A673 (cell line): ENCODE data around the gene NPW. TPM values are rescaled to one million over a fixed set of nuclear protein-coding genes. Genes with fewer than 3 reads are reported as not detected.

Source experiments
- BruUV-seq: library from RNA; stranded (reverse); fragments of 400-500 nt; replicated peaks from 2 replicates; lab custom pipeline; 2021; lab: Mats Ljungman, UMichigan
- CTCF ChIA-PET: fragments of 300-600 bp; sonication (Branson Sonifier 250); formaldehyde crosslinking; loops from one replicate; lab custom pipeline; 2022; ENCODE audit warnings: antibody characterized with exemption; lab: Charles Lee
- POLR2A ChIA-PET: fragments of 300-600 bp; sonication (Branson Sonifier 250); formaldehyde crosslinking; loops from one replicate; lab custom pipeline; 2022; ENCODE audit warnings: antibody characterized with exemption; ENCODE audit not compliant: low non-redundant PET; lab: Charles Lee
- DNase-seq: peaks from one replicate; pipeline ENCODE4 v3.0.0-alpha.2; 2015; ENCODE audit warnings: low spot score
- H3K27ac ChIP-seq: fragments of 200-600 bp; sonication (generic); 2 replicates; pipeline ENCODE4 v1.5.1; 2016; ENCODE audit warnings: mixed run types, low read depth, mild to moderate bottlenecking, mixed read lengths, antibody characterized with exemption, low read length; ENCODE audit not compliant: poor library complexity, severe bottlenecking
- H3K27me3 ChIP-seq: fragments of 200-600 bp; sonication (generic); replicated peaks from 2 replicates; pipeline ENCODE4 v1.6.1; 2017; ENCODE audit warnings: mixed run types, low read depth, mild to moderate bottlenecking, mixed read lengths, antibody characterized with exemption, low read length; ENCODE audit not compliant: insufficient read depth, poor library complexity
- H3K36me3 ChIP-seq: fragments of 200-600 bp; sonication (generic); 2 replicates; pipeline ENCODE4 v1.6.1; 2016; ENCODE audit warnings: mixed run types, mild to moderate bottlenecking, mixed read lengths, antibody characterized with exemption, low read length; ENCODE audit not compliant: insufficient read depth, poor library complexity, severe bottlenecking
- H3K4me1 ChIP-seq: fragments of 200-600 bp; sonication (generic); 2 replicates; pipeline ENCODE4 v1.6.1; 2017; ENCODE audit warnings: mixed run types, mild to moderate bottlenecking, mixed read lengths, antibody characterized with exemption, low read length; ENCODE audit not compliant: insufficient read depth, poor library complexity, severe bottlenecking
- H3K4me3 ChIP-seq: fragments of 200-600 bp; sonication (generic); 2 replicates; pipeline ENCODE4 v1.5.1; 2016; ENCODE audit warnings: low read depth, mixed run types, mild to moderate bottlenecking, mixed read lengths, low read length; ENCODE audit not compliant: poor library complexity, severe bottlenecking
- H3K9me3 ChIP-seq: fragments of 200-600 bp; sonication (generic); 2 replicates; pipeline ENCODE4 v1.6.1; 2016; ENCODE audit warnings: mixed run types, low read depth, mild to moderate bottlenecking, mixed read lengths, antibody characterized with exemption, low read length; ENCODE audit not compliant: poor library complexity, severe bottlenecking
- EZH2 ChIP-seq: fragments of 200-600 bp; sonication (generic); IDR thresholded peaks from 2 replicates; pipeline ENCODE4 v1.6.1; 2017; ENCODE audit warnings: borderline replicate concordance, low read depth, mild to moderate bottlenecking, mixed read lengths, antibody characterized with exemption, low read length; ENCODE audit not compliant: poor library complexity, severe bottlenecking
- intact Hi-C: fragments of 100-400 bp; cut with micrococcal nuclease; formaldehyde crosslinking; loops from one replicate; pipeline ENCODE4 v1.10.0; 2022; ENCODE audit not compliant: unreplicated experiment
- total RNA-seq: library from RNA; stranded (reverse); gene quantifications from 2 replicates; pipeline ENCODE4 v1.2.3, GENCODE V29; 2021
- TF ChIP-seq, protein P1 (sequence below): fragments of 300-800, 200-600 bp; sonication (generic); conservative IDR thresholded peaks from 2 replicates; pipeline ENCODE4 v1.5.1; 2017; ENCODE audit warnings: low read depth, mild to moderate bottlenecking, antibody characterized with exemption, low read length, moderate library complexity, mixed read lengths

The NPW gene
- total RNA-seq, 1 experiment from 2014 or later: 96.5 TPM

DNA sequence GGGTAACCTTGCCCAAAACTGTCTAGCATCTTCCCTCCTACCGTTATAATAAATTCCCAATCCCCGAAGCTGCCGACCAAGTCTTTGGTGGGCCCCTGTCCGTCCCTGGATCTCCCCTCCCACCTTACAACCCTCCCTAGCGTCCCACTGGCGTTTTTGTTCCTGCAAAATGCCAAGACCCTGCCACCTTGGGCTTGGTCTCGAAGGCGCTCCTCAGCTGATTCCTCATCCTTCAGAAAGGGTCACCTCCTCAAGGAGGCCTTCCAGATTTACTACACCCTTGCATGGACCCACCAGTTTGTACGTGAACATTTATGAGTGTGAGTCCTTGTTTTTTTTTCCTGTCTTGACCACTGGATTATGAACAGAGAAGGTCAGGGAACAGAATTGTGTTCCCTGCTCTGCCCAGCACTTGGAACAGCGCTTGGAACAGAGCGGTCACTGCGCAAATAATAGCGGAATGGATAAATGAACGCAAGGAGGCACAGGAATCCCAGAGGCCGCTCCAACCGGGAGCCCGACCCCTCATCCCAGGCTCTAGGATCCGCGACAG lies 36.5 kb upstream of the NPW start:
- POLR2A ChIA-PET: interaction anchor here (0.6 to 0.7 kb wide), 2 partner anchors 485 to 812 kb away, joined by 3 to 13 read pairs; no protein-coding TSS in a partner anchor
- H3K4me1 ChIP-seq: peaks cover 20% of the 10 kb centered on the region

DNA sequence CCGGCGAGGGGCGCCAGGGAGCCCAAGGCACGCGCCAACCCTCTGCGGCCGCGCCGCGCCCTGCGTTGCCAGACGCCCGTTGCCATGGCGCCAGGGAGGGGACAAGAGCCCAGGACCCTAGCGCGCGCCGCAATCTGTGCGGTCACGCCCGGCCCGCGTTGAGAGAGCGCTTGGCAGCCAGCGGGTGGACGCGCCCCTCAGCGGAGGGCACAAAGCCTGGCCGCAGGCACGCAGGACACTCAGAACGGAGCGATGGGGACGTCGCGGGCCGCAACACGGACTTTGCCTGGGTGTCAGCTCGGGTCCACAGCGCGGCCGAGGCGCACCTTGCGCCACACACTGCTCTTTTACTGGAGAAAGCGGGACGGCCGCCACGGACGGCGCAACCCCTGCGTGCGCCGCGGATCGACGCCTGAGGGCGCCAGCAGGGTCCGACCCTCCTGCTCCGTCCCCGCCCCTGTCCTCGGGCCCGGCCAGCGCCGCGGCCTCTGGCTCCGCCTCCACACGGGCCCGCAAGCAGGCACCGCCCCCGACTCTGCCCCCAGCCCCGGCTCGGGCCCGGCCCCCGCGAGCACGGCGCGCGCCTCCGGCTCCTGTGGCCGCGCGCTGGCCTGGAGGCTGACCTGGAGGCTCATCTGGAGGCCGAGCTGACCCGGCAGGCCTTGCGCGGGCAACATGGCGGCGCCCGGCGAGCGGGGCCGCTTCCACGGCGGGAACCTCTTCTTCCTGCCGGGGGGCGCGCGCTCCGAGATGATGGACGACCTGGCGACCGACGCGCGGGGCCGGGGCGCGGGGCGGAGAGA lies 35.8 kb upstream of the NPW start, which contains the start of gene GFER:
Gene GFER, plus strand, starts transcription at position 650 of the 803 bp plus-strand sequence. Its CDS starts 26 bp downstream, at position 676.
- Histone ChIP-seq H3K27me3 (no peaks in the 10 kb centered on the region), H3K9me3 (no peaks in the 10 kb centered on the region), H3K4me1 (peaks cover 20% of the 10 kb centered on the region), H3K4me3 (peak within 1 kb of the TSS; percentile 81), H3K27ac (peak within 1 kb of the TSS; percentile 70), H3K36me3 (peaks cover 7% of the 10 kb centered on the region)
- intact Hi-C loops: no loop called here
- DNase-seq: peak; percentile 87
- CTCF ChIA-PET: interaction anchor here (0.6 to 0.7 kb wide), 2 partner anchors 157 to 913 kb away, joined by 3 to 8 read pairs; no protein-coding TSS in a partner anchor
- BruUV-seq: no TSS peak
- POLR2A ChIA-PET: interaction anchor here (0.5 kb wide), 1 partner anchor 19 kb away, joined by 9 read pairs; the partner anchor contains the start of gene RPS2
- TF ChIP-seq, protein P1, sequence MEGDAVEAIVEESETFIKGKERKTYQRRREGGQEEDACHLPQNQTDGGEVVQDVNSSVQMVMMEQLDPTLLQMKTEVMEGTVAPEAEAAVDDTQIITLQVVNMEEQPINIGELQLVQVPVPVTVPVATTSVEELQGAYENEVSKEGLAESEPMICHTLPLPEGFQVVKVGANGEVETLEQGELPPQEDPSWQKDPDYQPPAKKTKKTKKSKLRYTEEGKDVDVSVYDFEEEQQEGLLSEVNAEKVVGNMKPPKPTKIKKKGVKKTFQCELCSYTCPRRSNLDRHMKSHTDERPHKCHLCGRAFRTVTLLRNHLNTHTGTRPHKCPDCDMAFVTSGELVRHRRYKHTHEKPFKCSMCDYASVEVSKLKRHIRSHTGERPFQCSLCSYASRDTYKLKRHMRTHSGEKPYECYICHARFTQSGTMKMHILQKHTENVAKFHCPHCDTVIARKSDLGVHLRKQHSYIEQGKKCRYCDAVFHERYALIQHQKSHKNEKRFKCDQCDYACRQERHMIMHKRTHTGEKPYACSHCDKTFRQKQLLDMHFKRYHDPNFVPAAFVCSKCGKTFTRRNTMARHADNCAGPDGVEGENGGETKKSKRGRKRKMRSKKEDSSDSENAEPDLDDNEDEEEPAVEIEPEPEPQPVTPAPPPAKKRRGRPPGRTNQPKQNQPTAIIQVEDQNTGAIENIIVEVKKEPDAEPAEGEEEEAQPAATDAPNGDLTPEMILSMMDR: peak; percentile 45
- TF ChIP-seq EZH2: no peak

More for the DNA sequence above, 36.5 kb upstream of the NPW start:
- CTCF ChIA-PET: interaction anchor here (0.6 to 0.7 kb wide), 2 partner anchors 158 to 913 kb away, joined by 3 to 8 read pairs; no protein-coding TSS in a partner anchor
- intact Hi-C loops: no loop called here
- no peak for DNase-seq
- TF ChIP-seq, protein P1: no peak
- TF ChIP-seq EZH2: no peak
- no TSS peak for BruUV-seq
- H3K9me3 ChIP-seq: no peaks in the 10 kb centered on the region
- peaks cover 12% of the 10 kb centered on the region for H3K36me3 ChIP-seq
- no peak overlapping the region for H3K27ac ChIP-seq
- no peaks in the 10 kb centered on the region for H3K27me3 ChIP-seq
- H3K4me3 ChIP-seq: peak overlapping the region; percentile 81

DNA sequence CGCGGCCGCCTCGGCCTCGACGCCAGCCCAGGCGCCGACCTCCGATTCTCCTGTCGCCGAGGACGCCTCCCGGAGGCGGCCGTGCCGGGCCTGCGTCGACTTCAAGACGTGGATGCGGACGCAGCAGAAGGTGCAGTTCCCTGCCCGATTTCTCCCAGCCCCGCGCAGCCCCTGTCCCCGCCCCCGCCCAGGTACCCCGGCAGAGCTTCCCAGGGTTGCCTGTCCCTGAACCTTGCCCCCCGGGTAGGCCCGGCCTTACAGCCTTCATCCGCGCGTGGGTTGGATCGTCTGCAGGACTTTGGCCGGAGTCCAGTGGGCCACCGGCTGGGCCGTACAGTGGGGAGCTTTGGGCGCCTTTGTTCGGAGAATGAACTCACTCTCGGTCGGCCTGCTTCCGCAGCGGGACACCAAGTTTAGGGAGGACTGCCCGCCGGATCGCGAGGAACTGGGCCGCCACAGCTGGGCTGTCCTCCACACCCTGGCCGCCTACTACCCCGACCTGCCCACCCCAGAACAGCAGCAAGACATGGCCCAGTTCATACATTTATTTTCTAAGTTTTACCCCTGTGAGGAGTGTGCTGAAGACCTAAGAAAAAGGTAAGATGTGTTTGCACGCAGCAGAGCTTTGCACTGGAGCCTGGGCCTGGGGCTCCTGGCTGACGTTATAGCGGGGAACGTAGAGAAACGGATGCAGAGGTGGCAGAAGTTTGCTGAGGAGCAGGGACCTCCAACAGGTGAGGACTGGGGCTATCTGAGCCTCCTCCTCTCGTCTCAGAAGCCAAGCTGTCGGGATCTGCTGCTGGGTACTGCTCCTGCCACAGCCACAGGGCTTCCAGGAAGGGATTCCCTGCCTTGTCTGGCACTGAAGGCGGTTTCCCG lies 35.0 kb upstream of the NPW start:
- peaks cover 8% of the 10 kb centered on the region for H3K27me3 ChIP-seq
- H3K36me3 ChIP-seq: peaks cover 7% of the 10 kb centered on the region
- TSS peak; percentile 39 for BruUV-seq
- peak overlapping the region; percentile 70 for H3K27ac ChIP-seq
- H3K9me3 ChIP-seq: no peaks in the 10 kb centered on the region
- intact Hi-C loops: no loop called here
- DNase-seq: no peak
- POLR2A ChIA-PET: interaction anchor here (0.5 kb wide), 1 partner anchor 20 kb away, joined by 9 read pairs; the partner anchor contains the start of gene RPS2
- CTCF ChIA-PET: interaction anchor here (0.9 kb wide), 1 partner anchor 156 kb away, joined by 4 read pairs; no protein-coding TSS in a partner anchor
- H3K4me1 ChIP-seq: peaks cover 20% of the 10 kb centered on the region
- peak overlapping the region; percentile 81 for H3K4me3 ChIP-seq
- TF ChIP-seq, protein P1: no peak
- TF ChIP-seq EZH2: no peak
